NCI-H2227 (cell line): ENCODE data around the gene SNX19.
A peak's percentile ranks its signal among the peaks of the same experiment; 100 is the strongest.

Source experiments
- DNase-seq: peaks from one replicate; lab custom pipeline; 2025; ENCODE audit not compliant: unreplicated experiment; lab: John Stamatoyannopoulos, UW

Gene SNX19

DNA sequence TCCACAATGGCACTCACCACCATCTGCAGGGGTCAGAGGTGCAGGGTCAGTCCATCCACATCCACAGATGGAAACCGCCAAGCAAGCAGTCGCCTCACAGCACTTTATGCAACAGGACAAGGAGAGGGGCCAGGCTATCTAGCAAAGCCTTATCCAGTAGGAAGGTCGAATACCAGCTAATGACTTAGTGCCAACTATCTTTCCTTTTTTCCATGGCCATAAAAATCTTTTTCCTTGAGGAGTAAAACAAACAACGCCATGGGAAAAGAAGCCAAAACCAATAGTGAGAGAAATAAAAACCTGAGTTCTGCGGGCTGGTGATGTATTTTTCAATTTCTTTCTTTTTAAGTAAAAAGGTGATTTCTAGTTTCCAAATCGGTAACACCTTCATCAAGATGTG, 8.2 kb downstream of the SNX19 start:
- DNase-seq, result no peak

DNA sequence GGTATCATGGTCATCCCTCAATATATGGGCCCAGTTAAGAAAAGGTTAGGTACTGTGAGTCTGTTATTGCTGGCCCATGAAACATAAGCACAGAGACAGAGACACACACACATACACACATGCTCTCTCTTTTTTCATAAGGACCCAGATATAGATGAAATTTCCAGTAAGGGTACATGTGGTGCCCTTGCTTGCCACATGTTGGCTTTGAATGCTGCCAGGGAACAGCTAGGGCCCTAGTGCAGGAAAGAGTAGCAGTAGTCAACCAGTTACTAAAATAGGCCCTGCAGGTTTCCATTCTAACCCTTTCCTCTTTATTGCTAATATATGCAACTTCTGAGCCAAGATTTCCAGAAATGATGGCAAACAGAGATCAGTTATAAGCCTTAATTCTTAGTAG, 9.1 kb downstream of the SNX19 start:
- DNase-seq, result no peak

DNA sequence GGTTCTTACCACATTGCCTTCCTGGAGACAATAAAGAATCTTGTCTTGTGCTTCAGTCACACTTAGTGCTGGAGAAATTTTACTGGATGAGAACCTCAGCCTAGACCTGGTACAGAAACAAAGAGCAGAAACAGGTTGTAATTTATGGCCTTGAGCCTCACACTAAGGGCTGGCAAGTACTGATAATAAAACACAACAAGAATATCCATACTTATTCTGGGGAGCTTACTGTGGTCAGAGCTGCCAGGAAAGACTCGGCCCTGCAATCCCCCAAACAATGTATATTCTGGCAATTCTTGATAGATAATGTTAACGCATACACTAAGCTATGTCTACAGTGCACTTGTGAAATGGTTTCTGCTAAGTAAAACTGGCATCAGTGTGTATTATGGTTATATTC, 9.7 kb downstream of the SNX19 start:
- no peak for DNase-seq

DNA sequence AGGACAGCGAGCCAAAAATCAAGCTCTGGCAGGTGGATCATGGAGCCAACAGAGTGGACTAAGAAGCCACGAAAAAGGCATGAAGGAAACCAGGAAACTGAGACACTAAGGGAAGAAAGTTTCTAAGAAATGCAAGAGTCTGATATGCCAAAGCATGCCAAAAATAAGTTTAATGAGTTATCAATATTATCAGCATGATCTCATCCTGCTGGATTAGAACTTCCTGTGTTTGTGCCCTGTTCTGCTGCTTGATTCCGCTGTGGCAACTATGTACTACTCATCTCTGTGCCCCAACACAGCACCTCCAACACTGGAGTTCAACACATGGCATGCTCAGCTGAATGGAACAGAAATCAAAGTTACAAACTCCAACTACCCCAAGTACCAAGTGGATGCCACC, 10.8 kb downstream of the SNX19 start:
- DNase-seq, result no peak

DNA sequence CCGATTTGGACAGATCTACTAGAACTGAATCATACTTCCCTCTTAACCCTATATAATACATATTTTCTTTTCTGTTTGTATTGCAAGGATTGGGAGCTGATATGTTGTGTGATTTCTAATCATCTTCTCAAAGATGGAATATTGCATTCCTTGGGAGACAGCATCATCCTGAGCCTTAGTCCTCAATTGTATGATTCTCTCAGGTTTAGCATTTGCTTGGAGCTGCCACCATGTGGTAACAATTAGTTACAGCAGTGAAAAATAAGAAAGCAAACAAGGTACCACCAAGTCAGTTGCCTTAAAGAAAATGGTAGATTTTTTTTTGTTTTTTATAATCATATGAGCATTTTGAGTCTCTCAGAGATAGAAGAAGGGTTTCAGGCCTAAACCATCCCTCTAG, 11.9 kb downstream of the SNX19 start:
- DNase-seq, result peak; percentile 3

DNA sequence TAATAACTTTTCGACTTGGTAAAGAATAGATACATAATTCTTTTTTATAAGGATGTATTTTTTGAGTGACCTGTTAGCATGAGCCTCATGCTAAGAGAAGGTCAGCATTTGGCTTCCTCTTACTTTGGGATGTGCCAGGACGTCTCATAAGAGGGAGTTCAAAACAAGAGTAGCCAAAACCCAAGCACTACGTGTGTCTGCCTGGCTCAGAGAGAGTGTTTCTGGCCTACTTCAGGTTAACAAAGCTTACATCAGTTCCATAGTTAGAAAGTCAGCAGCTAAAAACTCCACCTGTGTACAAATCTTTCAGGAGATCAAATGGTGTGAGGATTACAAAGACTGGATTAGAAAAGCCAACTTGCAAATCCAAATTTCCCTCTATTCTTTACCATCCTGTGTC, 13.9 kb downstream of the SNX19 start:
- no peak for DNase-seq

DNA sequence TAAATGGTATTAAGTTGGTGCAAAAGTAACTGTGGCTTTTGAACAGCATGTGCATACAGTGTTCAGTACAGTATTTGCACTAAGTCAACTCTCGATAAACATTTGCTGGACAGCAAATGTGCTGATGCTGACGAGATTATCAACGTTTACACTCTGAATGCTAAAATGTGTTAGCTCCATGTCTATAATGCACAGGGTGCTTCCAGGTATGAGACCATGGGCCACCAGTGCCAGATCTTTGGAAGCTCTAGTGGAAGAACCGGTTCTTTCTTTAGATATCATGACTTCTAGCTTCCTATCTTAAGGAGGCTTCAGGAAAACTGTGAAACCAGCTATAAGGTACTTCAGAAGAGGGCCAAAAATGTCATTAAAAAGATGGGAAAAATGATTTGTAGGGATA, 17.2 kb downstream of the SNX19 start:
- no peak for DNase-seq

DNA sequence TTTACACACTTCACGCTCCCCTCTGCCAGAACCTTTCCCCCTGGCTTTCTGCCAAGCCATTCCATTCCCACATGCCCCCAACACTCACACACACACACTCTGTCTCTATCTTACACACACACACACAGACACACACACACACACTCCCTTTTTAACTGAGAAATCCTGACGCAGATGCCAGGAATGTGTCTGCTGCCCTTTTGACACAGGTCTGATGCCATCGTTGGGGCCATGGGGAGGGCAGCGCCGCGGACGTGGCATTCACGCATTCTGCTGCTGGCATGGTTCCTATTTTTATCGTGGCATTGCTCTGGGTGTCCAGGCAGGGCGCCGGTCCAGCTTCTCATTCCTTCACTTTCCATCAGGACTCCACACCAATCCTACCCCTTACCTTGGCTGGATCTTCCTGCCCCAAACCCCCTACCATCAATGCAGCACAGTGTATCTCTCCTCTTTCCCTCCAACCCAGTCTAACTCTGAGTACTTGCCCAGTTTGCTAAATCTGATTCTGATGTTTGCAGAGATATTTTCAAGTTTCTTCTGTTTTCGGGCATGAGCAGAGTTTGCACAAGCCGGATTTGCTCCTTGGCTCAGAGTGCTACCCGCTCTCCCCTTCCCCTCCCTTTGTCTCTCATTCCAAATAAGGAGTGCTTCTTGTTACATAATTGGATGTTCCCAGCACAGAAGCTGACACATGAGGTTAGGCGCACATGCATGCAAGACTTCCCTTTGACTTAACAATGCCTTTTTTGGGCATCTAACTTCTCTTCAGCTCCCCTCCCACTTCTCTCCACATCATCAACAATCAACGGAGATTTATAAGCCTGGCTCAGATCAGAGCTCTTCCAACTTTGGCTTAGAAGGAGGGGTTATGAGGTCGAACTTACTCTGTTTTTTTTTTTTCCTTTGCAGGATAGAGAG, 18.8 kb downstream of the SNX19 start:
- DNase-seq, result peak; percentile 27

DNA sequence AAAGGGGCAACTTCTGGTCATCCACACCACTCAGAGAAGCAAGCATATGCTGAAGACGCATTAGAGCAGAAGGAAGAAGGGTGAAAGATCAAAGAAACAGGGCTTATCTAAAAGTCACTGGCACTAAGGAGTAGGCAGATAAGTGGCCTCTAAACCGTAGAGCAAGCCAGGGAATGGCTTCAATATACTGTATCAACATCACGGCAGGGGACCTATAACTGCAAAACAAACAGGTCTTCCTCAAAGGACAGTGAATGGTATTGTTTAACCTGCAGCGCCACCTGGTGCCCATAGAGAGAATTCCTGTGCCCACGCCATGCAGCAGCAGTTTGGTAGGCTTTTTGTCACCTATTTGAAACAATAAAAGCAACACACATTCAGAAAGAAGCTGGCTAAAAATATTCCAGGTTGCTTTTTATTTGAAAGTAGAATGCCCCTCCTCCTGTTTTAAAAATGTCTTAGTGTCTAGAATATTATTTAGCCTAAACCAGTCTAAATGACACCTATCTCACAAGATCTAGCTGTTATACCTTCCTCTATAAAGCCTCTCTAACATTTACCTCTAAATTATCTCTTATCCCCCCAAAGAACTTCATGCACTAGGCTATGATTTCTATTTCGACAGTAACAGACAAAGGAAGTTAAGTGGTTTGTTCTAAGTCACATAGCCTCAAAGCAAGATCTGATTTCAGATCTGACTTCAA, 21.8 kb downstream of the SNX19 start:
- peak; percentile 84 for DNase-seq

DNA sequence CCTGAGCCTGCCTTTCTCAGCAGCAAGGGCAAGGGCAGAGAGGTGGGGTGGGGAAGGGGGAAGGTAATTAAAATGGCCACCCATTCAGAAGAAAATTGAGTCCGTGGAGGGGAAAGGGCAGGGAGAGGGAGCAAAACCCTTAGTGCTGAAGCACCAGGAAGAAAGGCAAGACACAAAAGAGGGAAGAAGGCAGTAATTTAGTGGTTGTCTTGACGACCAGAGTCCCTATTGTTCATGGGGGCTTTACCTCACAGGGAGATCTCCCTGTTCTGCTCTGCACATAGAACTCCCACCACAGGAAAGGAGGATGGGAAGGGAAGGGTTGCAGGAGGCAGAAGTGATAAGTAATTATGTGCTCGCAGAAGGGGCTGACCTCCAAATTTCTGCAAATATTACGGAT, 23.4 kb downstream of the SNX19 start:
- DNase-seq, result peak; percentile 83

DNA sequence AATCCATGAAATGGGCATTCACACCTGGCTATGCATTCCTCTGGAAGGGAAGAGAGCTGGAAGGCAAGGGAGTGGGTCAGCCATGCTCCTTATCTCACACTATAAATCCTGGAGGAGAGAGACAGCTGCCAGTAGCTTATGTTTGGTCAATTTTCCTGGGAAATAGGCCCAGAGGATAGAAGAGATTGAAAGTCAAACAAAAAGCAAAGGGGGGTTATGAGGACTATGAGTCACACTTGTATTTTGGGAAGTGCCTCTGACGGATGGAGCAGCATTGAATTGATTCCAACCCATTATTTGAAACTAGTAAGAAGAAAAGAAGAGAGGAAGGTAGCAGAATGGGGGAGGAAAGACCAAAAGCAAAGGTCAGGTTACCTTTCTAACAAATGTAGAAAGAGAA, 25.0 kb downstream of the SNX19 start:
- no peak for DNase-seq

DNA sequence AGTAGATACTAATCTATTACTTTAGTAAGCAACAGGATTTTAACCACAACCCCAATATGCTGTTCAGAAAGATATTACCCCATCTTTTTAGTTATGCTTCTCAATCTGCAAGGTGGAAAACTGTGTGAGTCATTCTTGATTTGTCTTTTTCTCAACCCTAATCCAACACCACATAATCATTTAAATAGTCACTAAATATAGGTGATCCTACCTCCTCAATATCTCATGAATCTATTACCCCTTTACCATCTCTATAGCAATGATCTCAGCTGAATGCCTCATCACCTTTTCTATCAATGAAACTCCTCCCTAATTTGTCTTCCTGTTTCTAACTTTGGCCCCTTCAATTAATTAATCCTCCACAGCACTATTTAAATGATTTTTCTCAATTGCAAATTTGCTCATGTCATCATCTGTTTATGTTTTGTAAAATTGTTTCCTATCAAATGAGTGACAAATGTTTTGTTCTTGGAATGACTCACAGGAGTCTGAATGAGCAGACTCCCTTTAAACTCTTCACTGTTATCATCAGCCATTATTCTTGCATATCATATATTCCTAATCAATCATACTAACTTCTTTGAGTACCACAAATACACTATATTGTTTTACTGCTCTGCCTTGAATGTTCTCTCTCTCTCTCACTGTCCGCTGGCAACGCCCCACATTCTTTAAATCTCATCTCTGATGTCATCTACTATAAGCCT, 26.1 kb downstream of the SNX19 start:
- DNase-seq, result no peak

DNA sequence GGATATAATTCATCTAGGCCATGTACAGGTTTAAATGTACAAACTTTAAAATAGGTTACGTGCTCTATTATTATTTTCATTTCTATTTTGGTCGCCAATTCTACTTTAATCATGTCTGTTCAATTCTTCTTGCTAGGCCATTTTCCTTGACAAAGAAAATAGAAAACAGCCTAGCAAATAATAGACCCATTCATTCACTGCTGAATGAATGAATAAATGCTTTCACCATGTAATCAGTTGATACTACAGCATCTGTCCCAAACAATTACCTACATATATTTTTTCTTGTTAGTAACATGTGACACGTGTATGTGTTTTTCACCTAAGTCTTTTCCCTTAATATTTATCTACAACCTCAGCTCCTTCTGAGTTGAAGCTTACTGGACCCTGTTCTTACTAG, 27.5 kb downstream of the SNX19 start:
- DNase-seq, result no peak

DNA sequence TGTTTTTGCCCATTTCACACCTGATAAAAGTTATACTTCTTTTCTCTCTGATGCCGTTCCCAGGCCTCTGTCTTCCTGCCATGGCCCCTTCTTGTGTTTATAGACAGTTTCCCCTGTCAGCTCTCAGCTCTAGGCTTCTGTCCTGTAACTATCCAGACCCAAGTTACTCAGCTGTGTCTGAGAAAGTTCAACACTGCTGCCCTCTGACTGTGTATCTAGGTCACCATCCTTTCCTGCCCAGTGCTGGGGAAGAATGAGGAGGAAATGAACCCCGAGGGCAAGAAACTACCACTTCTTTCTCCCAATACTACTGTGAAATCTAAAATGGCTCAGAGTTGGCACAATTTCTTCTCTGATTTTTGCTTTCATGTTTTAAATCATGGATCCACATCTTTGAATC, 29.6 kb downstream of the SNX19 start:
- no peak for DNase-seq

DNA sequence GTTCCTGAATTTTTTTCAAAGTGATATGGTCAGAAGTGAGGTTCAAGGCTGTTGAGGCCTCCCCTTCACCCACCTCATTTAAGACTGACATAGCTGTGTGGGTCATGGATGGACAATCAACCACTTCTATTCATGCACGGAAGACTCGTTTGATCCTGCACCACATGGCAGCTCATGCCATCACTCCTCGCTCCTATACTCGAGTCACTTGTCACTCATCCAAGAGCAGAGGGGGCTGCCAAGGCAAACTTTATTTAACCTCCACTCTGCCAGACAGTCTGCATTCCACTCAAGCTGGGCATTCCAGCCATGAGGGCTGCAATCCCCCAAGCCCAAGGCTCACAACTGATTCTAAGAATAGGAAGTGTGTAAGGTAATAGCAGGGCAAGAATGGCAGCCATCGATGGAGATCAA, 34.1 kb downstream of the SNX19 start:
- DNase-seq, result no peak

DNA sequence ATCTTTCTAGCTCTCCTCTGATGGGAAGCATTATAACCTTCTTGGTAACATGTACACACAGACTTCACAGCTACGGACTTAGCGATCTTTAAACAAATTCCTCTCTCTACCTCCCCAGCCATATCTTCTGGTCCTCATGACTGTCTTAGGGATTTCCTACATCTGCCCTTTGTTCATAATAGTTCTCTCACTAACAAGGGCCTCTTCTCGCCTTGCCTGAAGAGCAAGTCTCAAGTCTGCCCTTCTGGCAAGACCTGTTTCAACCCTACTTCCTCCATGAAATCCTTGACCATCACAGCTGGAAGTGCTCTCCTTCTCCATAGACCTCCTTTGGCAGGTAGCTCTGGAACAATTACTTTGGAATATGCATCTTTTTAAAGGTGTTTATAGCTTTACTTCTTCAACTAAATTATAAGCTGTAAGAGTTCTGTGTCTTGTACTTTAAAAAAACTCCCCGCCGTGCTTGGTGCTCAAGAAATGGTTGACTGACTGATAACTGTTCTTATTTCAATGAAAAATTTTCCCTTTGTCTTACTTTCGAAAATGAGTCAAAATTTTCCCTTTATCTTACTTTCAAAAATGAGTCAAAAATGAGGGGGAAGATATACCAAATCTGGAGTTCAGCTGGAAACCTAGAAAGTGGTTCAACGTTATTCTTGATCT, 34.7 kb downstream of the SNX19 start:
- no peak for DNase-seq

DNA sequence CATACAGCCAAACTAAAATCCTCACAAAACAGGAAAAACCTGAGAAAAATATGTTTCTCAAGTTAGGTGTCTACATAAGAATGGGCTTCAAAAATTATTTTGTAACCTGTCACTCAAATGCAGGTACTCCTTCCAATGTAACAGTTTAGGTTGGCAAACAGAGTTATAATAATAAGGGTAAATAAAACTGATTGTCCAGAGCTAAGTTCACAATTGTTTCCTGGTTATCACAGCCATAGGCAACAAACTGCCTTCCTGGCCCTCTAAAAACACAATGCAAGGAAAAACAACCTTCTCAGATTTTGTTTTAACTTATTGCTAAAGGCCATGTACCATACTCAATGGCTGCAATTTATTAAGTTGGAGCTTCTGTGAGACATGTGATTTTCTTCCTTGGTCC, 36.4 kb downstream of the SNX19 start:
- DNase-seq, result no peak

DNA sequence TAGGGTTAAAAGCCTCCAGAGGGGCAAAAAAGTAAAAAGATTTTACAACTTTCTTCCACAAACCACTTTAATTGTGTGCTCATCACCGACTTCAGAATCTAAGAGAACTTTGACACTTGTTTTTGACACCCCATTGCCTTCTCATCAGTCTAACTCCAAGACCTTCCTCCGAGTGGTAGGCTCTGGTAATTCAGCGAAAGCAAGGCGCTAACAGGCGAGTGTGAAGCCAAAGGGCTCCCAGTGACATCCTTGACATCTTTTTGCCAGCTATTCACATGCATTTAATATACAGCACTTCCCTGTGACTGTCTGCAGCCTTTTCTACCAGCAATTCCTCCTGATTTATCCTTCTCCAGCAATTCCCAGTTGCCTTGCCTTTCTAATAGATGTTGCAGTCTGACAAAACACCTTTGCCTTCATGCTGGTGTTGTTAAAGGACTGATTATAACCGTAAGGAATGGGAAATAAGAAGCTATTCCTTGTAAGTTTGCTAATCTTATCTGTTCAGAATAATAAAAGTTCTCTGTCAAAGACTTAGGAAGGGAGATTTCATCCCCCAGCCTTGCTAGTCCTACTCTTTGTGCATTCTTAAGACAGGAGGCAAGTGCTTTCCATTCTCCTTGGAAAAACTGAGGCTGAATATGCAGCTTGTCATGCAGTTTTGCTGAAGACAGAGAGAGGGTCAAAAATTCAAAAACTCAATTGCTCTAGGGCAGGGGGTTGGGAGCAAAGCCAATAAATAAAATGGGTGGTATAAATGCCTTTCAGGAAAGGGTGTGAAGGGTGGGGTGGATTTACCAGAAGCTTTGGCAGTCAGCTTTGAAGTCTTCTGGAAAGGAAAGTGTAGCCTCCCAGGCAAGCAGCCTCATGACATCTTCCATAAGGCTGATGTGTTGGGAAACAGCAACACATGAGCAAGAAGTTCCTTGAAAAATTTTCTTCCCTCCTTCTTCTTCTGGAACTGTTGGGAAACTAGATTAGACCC, 39.1 kb downstream of the SNX19 start:
- no peak for DNase-seq

DNA sequence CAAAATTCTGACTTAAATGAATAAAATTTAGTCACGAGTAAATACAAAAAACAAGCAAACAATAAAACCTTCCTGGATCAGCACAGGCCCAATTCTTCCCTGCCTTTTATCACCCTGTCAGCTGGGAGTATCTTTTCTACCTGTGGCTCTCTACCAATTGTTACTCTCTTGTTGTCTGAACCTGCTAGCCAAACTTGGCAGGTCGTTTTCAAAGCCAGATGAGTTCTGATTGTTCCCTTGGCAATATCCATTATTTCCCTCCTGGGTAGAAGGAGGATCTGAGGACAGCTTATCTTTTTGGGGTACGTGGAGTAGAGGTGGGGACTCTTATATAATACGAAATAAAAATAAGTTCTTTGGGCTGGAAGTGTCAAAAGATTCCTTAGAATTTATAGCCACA, 40.2 kb downstream of the SNX19 start:
- DNase-seq, result no peak

DNA sequence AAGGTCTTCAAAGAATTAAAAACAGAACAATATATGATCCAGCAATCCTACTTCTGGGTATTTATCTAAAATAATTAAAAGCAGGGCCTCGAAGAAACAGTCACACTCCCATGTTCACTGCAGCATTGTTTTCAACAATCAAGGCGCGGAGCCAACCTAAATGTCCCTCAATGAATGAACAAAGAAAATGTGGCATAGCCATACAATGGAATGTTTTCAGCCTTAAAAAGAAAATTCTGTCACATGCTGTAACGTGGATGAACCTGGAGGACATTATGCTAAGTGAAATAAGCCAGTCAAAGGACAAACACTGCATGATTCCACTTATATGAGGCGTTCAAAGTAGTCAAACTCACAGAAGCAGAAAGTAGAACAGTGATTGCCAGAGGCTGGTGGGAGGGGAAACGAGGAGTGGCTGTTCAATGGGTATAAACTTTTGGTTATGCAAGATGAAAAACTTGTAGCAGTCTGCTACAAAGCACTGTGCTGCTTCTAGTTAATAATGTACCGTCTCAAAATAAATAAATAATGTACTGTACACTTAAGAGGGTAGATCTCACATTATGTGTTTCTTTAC, 41.2 kb downstream of the SNX19 start:
- no peak for DNase-seq
